NOMO-1 treated with dmso at 0.1 percent for 144 hours (cell line): ENCODE results near the gene MLANA.
"Not testable (repeated sequence)": the region's sequence is repeated elsewhere in the genome, so short reads cannot be mapped to it uniquely, and the experiment has no call there.

Source experiments
- DNase-seq: peaks from one replicate; lab custom pipeline; 2025; ENCODE audit not compliant: unreplicated experiment; lab: John Stamatoyannopoulos, UW

MLANA gene

GRCh38 chr9:5869315-5870019, 21.2 kb upstream of the MLANA start:
- no peak for DNase-seq

- no peak for DNase-seq
These were observed 20.7 kb upstream of the MLANA start for GRCh38 chr9:5870020-5870339.

- DNase-seq, result no peak
These were observed 20.0 kb upstream of the MLANA start for GRCh38 chr9:5870691-5871090.

- DNase-seq, result no peak
These were observed 18.9 kb upstream of the MLANA start for GRCh38 chr9:5871785-5872184.

- DNase-seq, result no peak
These were observed 18.2 kb upstream of the MLANA start for GRCh38 chr9:5872511-5872910.

- DNase-seq, result no peak
These were observed 17.2 kb upstream of the MLANA start for GRCh38 chr9:5873439-5873838.

- DNase-seq, result no peak
These were observed 16.6 kb upstream of the MLANA start for GRCh38 chr9:5874048-5874447.

GRCh38 chr9:5876026-5876425, 14.7 kb upstream of the MLANA start:
- no peak for DNase-seq

GRCh38 chr9:5876711-5877110, 14.0 kb upstream of the MLANA start:
- DNase-seq, result no peak

GRCh38 chr9:5879419-5880181, 11.1 kb upstream of the MLANA start:
- no peak for DNase-seq

GRCh38 chr9:5882244-5883012, 8.3 kb upstream of the MLANA start:
- not testable (repeated sequence) for DNase-seq

- no peak for DNase-seq
These were observed 6.5 kb upstream of the MLANA start for GRCh38 chr9:5884191-5884590.

- DNase-seq, result no peak
These were observed 4.4 kb upstream of the MLANA start for GRCh38 chr9:5886114-5886939.

GRCh38 chr9:5892456-5893133, 1.9 kb downstream of the MLANA start:
- no peak for DNase-seq

- no peak for DNase-seq
These were observed 2.4 kb downstream of the MLANA start for GRCh38 chr9:5893134-5893505.

- DNase-seq, result no peak
These were observed 3.0 kb downstream of the MLANA start for GRCh38 chr9:5893591-5894236.

GRCh38 chr9:5894237-5894959, 3.7 kb downstream of the MLANA start:
- no peak for DNase-seq

GRCh38 chr9:5895782-5896181, 5.1 kb downstream of the MLANA start:
- DNase-seq, result no peak

- DNase-seq, result no peak
These were observed 6.2 kb downstream of the MLANA start for GRCh38 chr9:5896863-5897262.

- DNase-seq, result no peak
These were observed 7.2 kb downstream of the MLANA start for GRCh38 chr9:5897851-5898250.
